Measurements from ENCODE around the gene DGKZ.

- no peak for TF ChIP-seq CTCF (IDR thresholded peaks at IDR 0.05; ENCODE audit: low read depth, low read length)
- TF ChIP-seq EZH2phosphoT487 (IDR thresholded peaks at IDR 0.05; ENCODE audit: low read depth) = no peak
Observed at GRCh38 chr11:46370253-46370652, 23.0 kb downstream of the DGKZ start.

Data from OCI-LY3 (cell line).